ENCODE data around the gene TEX44.
"Not testable (repeated sequence)": the region's sequence is repeated elsewhere in the genome, so short reads cannot be mapped to it uniquely, and the experiment has no call there.

Gene TEX44

GRCh38 chr2:231563378-231563961 is 29.2 kb upstream of the TEX44 start:
- H3K27me3 Mint-ChIP-seq (ENCODE audit: low read depth), result peaks cover 7% of the 10 kb centered on the region
- H3K4me3 Mint-ChIP-seq, result no peak overlapping the region
- H3K36me3 Mint-ChIP-seq (ENCODE audit: low read depth), result no peaks in the 10 kb centered on the region
- H3K27ac Mint-ChIP-seq, result no peak overlapping the region
- H3K9me3 Mint-ChIP-seq, result no peaks in the 10 kb centered on the region
- peaks cover 4% of the 10 kb centered on the region for H3K4me1 Mint-ChIP-seq (ENCODE audit: low read depth)

GRCh38 chr2:231565887-231566594 is 26.6 kb upstream of the TEX44 start:
- Mint-ChIP-seq H3K4me3 (no peak overlapping the region), H3K9me3 (no peaks in the 10 kb centered on the region), H3K36me3 (ENCODE audit: low read depth) (no peaks in the 10 kb centered on the region), H3K4me1 (ENCODE audit: low read depth) (peaks cover 7% of the 10 kb centered on the region), H3K27ac (no peak overlapping the region), H3K27me3 (ENCODE audit: low read depth) (peaks cover 3% of the 10 kb centered on the region)

- Mint-ChIP-seq H3K27ac (no peak overlapping the region), H3K36me3 (ENCODE audit: low read depth) (no peaks in the 10 kb centered on the region)
These were observed 25.5 kb upstream of the TEX44 start for GRCh38 chr2:231567159-231567558.

GRCh38 chr2:231568098-231568784 is 24.4 kb upstream of the TEX44 start:
- H3K9me3 Mint-ChIP-seq, result no peaks in the 10 kb centered on the region
- H3K27me3 Mint-ChIP-seq (ENCODE audit: low read depth), result peaks cover 13% of the 10 kb centered on the region
- no peaks in the 10 kb centered on the region for H3K36me3 Mint-ChIP-seq (ENCODE audit: low read depth)
- H3K4me1 Mint-ChIP-seq (ENCODE audit: low read depth), result peaks cover 7% of the 10 kb centered on the region
- H3K4me3 Mint-ChIP-seq, result no peak overlapping the region
- no peak overlapping the region for H3K27ac Mint-ChIP-seq

More at GRCh38 chr2:231567159-231567558, 25.5 kb upstream of the TEX44 start:
- H3K27me3 Mint-ChIP-seq (ENCODE audit: low read depth), result peaks cover 11% of the 10 kb centered on the region
- no peak overlapping the region for H3K4me3 Mint-ChIP-seq
- H3K4me1 Mint-ChIP-seq (ENCODE audit: low read depth), result peaks cover 7% of the 10 kb centered on the region
- no peaks in the 10 kb centered on the region for H3K9me3 Mint-ChIP-seq

GRCh38 chr2:231568785-231569435 is 23.8 kb upstream of the TEX44 start:
- Mint-ChIP-seq H3K4me1 (ENCODE audit: low read depth) (peaks cover 7% of the 10 kb centered on the region), H3K9me3 (no peaks in the 10 kb centered on the region), H3K36me3 (ENCODE audit: low read depth) (no peaks in the 10 kb centered on the region), H3K27ac (no peak overlapping the region), H3K27me3 (ENCODE audit: low read depth) (peaks cover 11% of the 10 kb centered on the region), H3K4me3 (no peak overlapping the region)

- not testable (repeated sequence) for H3K36me3 Mint-ChIP-seq (ENCODE audit: low read depth); H3K4me3 Mint-ChIP-seq; H3K27ac Mint-ChIP-seq; H3K9me3 Mint-ChIP-seq; H3K4me1 Mint-ChIP-seq (ENCODE audit: low read depth)
- peaks cover 11% of the 10 kb centered on the region for H3K27me3 Mint-ChIP-seq (ENCODE audit: low read depth)
These were observed 21.7 kb upstream of the TEX44 start for GRCh38 chr2:231570915-231571314.

- H3K27me3 Mint-ChIP-seq (ENCODE audit: low read depth), result peaks cover 15% of the 10 kb centered on the region
- H3K9me3 Mint-ChIP-seq, result no peaks in the 10 kb centered on the region
- no peak overlapping the region for H3K4me3 Mint-ChIP-seq
- H3K4me1 Mint-ChIP-seq (ENCODE audit: low read depth), result peaks cover 9% of the 10 kb centered on the region
- H3K27ac Mint-ChIP-seq, result no peak overlapping the region
- H3K36me3 Mint-ChIP-seq (ENCODE audit: low read depth), result no peaks in the 10 kb centered on the region
These were observed 20.9 kb upstream of the TEX44 start for GRCh38 chr2:231571661-231572191.

GRCh38 chr2:231573096-231573495 is 19.6 kb upstream of the TEX44 start:
- Mint-ChIP-seq H3K4me3 (no peak overlapping the region), H3K27ac (no peak overlapping the region), H3K36me3 (ENCODE audit: low read depth) (no peaks in the 10 kb centered on the region), H3K27me3 (ENCODE audit: low read depth) (peaks cover 15% of the 10 kb centered on the region), H3K4me1 (ENCODE audit: low read depth) (peaks cover 7% of the 10 kb centered on the region), H3K9me3 (no peaks in the 10 kb centered on the region)

- peaks cover 2% of the 10 kb centered on the region for H3K4me1 Mint-ChIP-seq (ENCODE audit: low read depth)
- H3K4me3 Mint-ChIP-seq, result no peak overlapping the region
- H3K36me3 Mint-ChIP-seq (ENCODE audit: low read depth), result no peaks in the 10 kb centered on the region
- H3K9me3 Mint-ChIP-seq, result peaks cover 5% of the 10 kb centered on the region
- H3K27me3 Mint-ChIP-seq (ENCODE audit: low read depth), result peaks cover 19% of the 10 kb centered on the region
- no peak overlapping the region for H3K27ac Mint-ChIP-seq
These were observed 18.8 kb upstream of the TEX44 start for GRCh38 chr2:231573698-231574421.

GRCh38 chr2:231575612-231576256 is 16.9 kb upstream of the TEX44 start:
- H3K9me3 Mint-ChIP-seq, result peaks cover 5% of the 10 kb centered on the region
- H3K4me1 Mint-ChIP-seq (ENCODE audit: low read depth), result peaks cover 2% of the 10 kb centered on the region
- no peak overlapping the region for H3K27ac Mint-ChIP-seq
- no peaks in the 10 kb centered on the region for H3K36me3 Mint-ChIP-seq (ENCODE audit: low read depth)
- peaks cover 23% of the 10 kb centered on the region for H3K27me3 Mint-ChIP-seq (ENCODE audit: low read depth)
- no peak overlapping the region for H3K4me3 Mint-ChIP-seq

GRCh38 chr2:231576465-231576864 is 16.2 kb upstream of the TEX44 start:
- Mint-ChIP-seq H3K4me1 (ENCODE audit: low read depth) (peaks cover 2% of the 10 kb centered on the region), H3K27me3 (ENCODE audit: low read depth) (peaks cover 25% of the 10 kb centered on the region), H3K36me3 (ENCODE audit: low read depth) (no peaks in the 10 kb centered on the region), H3K4me3 (no peak overlapping the region), H3K9me3 (peaks cover 5% of the 10 kb centered on the region), H3K27ac (no peak overlapping the region)

GRCh38 chr2:231578655-231579054 is 14.0 kb upstream of the TEX44 start:
- H3K36me3 Mint-ChIP-seq (ENCODE audit: low read depth); H3K9me3 Mint-ChIP-seq; H3K27ac Mint-ChIP-seq; H3K4me1 Mint-ChIP-seq (ENCODE audit: low read depth); H3K4me3 Mint-ChIP-seq: not testable (repeated sequence)
- H3K27me3 Mint-ChIP-seq (ENCODE audit: low read depth), result peaks cover 14% of the 10 kb centered on the region

GRCh38 chr2:231579560-231579959 is 13.1 kb upstream of the TEX44 start:
- peaks cover 2% of the 10 kb centered on the region for H3K4me1 Mint-ChIP-seq (ENCODE audit: low read depth)
- no peak overlapping the region for H3K4me3 Mint-ChIP-seq
- no peak overlapping the region for H3K27ac Mint-ChIP-seq
- peaks cover 5% of the 10 kb centered on the region for H3K9me3 Mint-ChIP-seq
- peaks cover 14% of the 10 kb centered on the region for H3K27me3 Mint-ChIP-seq (ENCODE audit: low read depth)
- H3K36me3 Mint-ChIP-seq (ENCODE audit: low read depth), result no peaks in the 10 kb centered on the region

GRCh38 chr2:231581328-231581727 is 11.3 kb upstream of the TEX44 start:
- no peaks in the 10 kb centered on the region for H3K36me3 Mint-ChIP-seq (ENCODE audit: low read depth)

More at GRCh38 chr2:231581328-231581727, 11.3 kb upstream of the TEX44 start:
- H3K4me1 Mint-ChIP-seq (ENCODE audit: low read depth), result no peaks in the 10 kb centered on the region
- peaks cover 14% of the 10 kb centered on the region for H3K27me3 Mint-ChIP-seq (ENCODE audit: low read depth)
- peaks cover 5% of the 10 kb centered on the region for H3K9me3 Mint-ChIP-seq
- no peak overlapping the region for H3K27ac Mint-ChIP-seq
- no peak overlapping the region for H3K4me3 Mint-ChIP-seq
